ENCODE data around the gene CCDC149. TPM values are rescaled to one million over a fixed set of nuclear protein-coding genes. Genes with fewer than 3 reads are reported as not detected.

The CCDC149 gene
- total and polyA plus RNA-seq, 7 donors = 2.1 to 10.8 (median 7.8) TPM

- WGBS, 3 donors = 56 to 78% (median 63%) methylated on average over 5 of the region's 5 CpGs
- Histone ChIP-seq H3K9me3 (no peaks in the 10 kb centered on the region), H3K27ac (no peak overlapping the region), H3K36me3 (ENCODE audit: insufficient read depth in 1 of 2, low read depth in 1 of 2) (peaks cover 0 to 15% of the 10 kb centered on the region in 2 donors), H3K4me3 (no peak overlapping the region), H3K4me1 (no peaks in the 10 kb centered on the region), H3K27me3 (ENCODE audit: insufficient read depth in 3 of 3, low read length in 2 of 3) (no peaks in the 10 kb centered on the region)
- TF ChIP-seq, protein P1, sequence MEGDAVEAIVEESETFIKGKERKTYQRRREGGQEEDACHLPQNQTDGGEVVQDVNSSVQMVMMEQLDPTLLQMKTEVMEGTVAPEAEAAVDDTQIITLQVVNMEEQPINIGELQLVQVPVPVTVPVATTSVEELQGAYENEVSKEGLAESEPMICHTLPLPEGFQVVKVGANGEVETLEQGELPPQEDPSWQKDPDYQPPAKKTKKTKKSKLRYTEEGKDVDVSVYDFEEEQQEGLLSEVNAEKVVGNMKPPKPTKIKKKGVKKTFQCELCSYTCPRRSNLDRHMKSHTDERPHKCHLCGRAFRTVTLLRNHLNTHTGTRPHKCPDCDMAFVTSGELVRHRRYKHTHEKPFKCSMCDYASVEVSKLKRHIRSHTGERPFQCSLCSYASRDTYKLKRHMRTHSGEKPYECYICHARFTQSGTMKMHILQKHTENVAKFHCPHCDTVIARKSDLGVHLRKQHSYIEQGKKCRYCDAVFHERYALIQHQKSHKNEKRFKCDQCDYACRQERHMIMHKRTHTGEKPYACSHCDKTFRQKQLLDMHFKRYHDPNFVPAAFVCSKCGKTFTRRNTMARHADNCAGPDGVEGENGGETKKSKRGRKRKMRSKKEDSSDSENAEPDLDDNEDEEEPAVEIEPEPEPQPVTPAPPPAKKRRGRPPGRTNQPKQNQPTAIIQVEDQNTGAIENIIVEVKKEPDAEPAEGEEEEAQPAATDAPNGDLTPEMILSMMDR (IDR thresholded peaks at IDR 0.05) = no peak
- intact Hi-C loops (cut with DNase I) = no loop called here
- no peak for ATAC-seq
- no peak for DNase-seq
These were observed 72.5 kb downstream of the CCDC149 start for GRCh38 chr4:24840362-24840761.

DNA sequence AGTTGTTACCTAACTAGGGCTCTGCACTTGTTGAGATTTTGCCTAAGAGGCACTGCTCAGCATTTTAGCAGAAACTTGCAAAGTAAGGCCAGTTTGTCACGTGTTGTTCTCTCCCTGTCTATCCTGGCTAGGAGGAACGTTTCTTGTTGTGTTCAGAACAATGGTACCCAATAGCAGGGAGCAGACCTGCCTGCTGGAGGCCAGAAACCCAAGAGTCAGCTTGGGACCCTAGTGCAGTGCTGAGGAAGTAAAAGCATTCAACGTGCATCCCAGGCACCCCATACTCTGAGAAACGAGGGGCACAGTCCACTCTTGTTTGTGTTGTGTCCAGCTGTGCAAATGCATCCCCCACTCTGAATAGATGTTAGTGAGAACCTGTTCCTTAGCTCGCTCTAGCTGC lies 75.1 kb downstream of the CCDC149 start:
- intact Hi-C loops (cut with DNase I) = no loop called here
- peaks cover 0 to 29% of the 10 kb centered on the region in 2 donors for H3K36me3 ChIP-seq (ENCODE audit: insufficient read depth in 1 of 2, low read depth in 1 of 2)
- TF ChIP-seq, protein P1 (IDR thresholded peaks at IDR 0.05) = no peak
- no peak for DNase-seq
- H3K4me3 ChIP-seq = no peak overlapping the region
- ATAC-seq = no peak
- no peaks in the 10 kb centered on the region for H3K27me3 ChIP-seq (ENCODE audit: insufficient read depth in 3 of 3, low read length in 2 of 3)
- 71 to 76% (median 71%) methylated on average over 5 of the region's 5 CpGs for WGBS, 3 donors
- no peak overlapping the region for H3K27ac ChIP-seq
- no peaks in the 10 kb centered on the region for H3K4me1 ChIP-seq
- no peaks in the 10 kb centered on the region for H3K9me3 ChIP-seq

DNA sequence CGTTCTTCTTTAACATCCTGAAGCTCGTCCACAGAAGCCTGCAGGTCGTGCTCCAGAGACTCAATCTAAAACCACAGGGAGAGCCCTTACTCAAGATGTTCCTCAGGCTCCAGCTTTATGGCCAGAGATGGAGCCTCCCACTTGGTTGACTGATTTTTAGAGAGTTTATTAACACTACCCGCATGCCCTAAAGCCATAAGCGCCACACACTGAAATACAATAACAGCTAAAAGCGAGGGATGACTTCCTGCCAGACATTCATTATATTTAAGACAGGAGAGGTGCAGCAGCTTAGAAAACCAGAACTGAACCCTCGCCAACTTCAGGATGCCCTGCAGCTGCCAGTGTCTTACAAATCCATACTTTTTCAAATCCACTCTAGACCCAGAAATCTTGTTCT lies 75.5 kb downstream of the CCDC149 start:
- ATAC-seq (no peak), DNase-seq (no peak)
- TF ChIP-seq, protein P1 (IDR thresholded peaks at IDR 0.05) = no peak
- Histone ChIP-seq H3K9me3 (no peaks in the 10 kb centered on the region), H3K4me1 (no peaks in the 10 kb centered on the region), H3K27me3 (ENCODE audit: insufficient read depth in 3 of 3, low read length in 2 of 3) (no peaks in the 10 kb centered on the region), H3K4me3 (no peak overlapping the region), H3K36me3 (ENCODE audit: insufficient read depth in 1 of 2, low read depth in 1 of 2) (peaks cover 0 to 29% of the 10 kb centered on the region in 2 donors), H3K27ac (no peak overlapping the region)
- WGBS, 3 donors = 93 to 95% (median 94%) methylated on average over 7 of the region's 7 CpGs
- intact Hi-C loops (cut with DNase I) = no loop called here

DNA sequence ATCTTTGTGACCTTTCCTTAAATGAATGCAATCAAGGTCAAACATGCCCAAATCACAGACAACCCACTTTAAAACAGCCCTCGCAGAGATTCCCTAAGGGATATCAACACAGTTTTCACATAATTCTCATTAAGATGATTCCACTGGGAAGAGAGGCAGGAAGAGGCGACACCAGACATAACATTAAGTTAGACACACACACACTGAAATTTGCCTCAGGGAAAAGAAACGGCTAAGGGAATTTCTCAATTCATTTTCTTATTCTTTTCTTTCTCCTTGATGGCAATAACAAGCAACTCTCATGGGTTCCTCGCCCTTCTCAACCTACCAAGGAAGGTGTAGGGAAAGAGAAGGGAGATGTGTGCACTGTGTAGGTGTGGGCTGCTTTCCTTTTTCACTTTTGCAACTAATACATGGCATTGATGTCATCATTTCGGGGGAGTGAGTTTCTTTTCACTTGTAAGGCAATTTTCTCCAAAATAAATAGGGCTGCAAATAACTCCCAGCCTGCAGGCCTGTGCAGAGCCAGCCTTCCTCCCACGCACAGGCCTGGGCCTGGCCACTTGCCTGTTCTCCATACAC lies 76.1 kb downstream of the CCDC149 start:
- no peak overlapping the region for H3K27ac ChIP-seq

More for the DNA sequence above, 76.1 kb downstream of the CCDC149 start:
- H3K27me3 ChIP-seq (ENCODE audit: insufficient read depth in 3 of 3, low read length in 2 of 3) = no peaks in the 10 kb centered on the region
- no peaks in the 10 kb centered on the region for H3K4me1 ChIP-seq
- TF ChIP-seq, protein P1 (IDR thresholded peaks at IDR 0.05) = no peak
- peaks cover 0 to 29% of the 10 kb centered on the region in 2 donors for H3K36me3 ChIP-seq (ENCODE audit: insufficient read depth in 1 of 2, low read depth in 1 of 2)
- DNase-seq = no peak
- H3K9me3 ChIP-seq = no peaks in the 10 kb centered on the region
- no peak overlapping the region for H3K4me3 ChIP-seq
- intact Hi-C loops (cut with DNase I) = no loop called here
- WGBS, 3 donors = 87 to 90% (median 89%) methylated on average over 6 of the region's 6 CpGs
- ATAC-seq = no peak

All from psoas muscle (tissue), 8 donors.